SKM-1 (cell line): ENCODE data around the gene MAGI1.
"Not testable (repeated sequence)": the region's sequence is repeated elsewhere in the genome, so short reads cannot be mapped to it uniquely, and the experiment has no call there.

Experiments used
- DNase-seq: peaks from one replicate; lab custom pipeline; 2025; ENCODE audit not compliant: unreplicated experiment; lab: John Stamatoyannopoulos, UW

Gene MAGI1

GRCh38 chr3:65880350-65880749 lies 158.4 kb downstream of the MAGI1 start:
- no peak for DNase-seq

GRCh38 chr3:65879372-65879771 lies 159.3 kb downstream of the MAGI1 start:
- no peak for DNase-seq

- DNase-seq: no peak
Observed at GRCh38 chr3:65878831-65879230, 159.9 kb downstream of the MAGI1 start.

GRCh38 chr3:65877160-65877559 lies 161.6 kb downstream of the MAGI1 start:
- no peak for DNase-seq

- no peak for DNase-seq
Observed at GRCh38 chr3:65876028-65876420, 162.7 kb downstream of the MAGI1 start.

GRCh38 chr3:65875393-65876027 lies 163.2 kb downstream of the MAGI1 start:
- DNase-seq: peak; percentile 67

GRCh38 chr3:65873869-65874268 lies 164.8 kb downstream of the MAGI1 start:
- DNase-seq: no peak

GRCh38 chr3:65873028-65873427 lies 165.7 kb downstream of the MAGI1 start:
- DNase-seq: no peak

- DNase-seq: no peak
Observed at GRCh38 chr3:65871305-65872141, 167.2 kb downstream of the MAGI1 start.

- no peak for DNase-seq
Observed at GRCh38 chr3:65869798-65870197, 168.9 kb downstream of the MAGI1 start.

- DNase-seq: no peak
Observed at GRCh38 chr3:65867463-65868210, 171.1 kb downstream of the MAGI1 start.

GRCh38 chr3:65864357-65864904 lies 174.3 kb downstream of the MAGI1 start:
- no peak for DNase-seq

- no peak for DNase-seq
Observed at GRCh38 chr3:65861718-65862117, 177.0 kb downstream of the MAGI1 start.

GRCh38 chr3:65859612-65860011 lies 179.1 kb downstream of the MAGI1 start:
- not testable (repeated sequence) for DNase-seq

- no peak for DNase-seq
Observed at GRCh38 chr3:65858749-65859148, 180.0 kb downstream of the MAGI1 start.

- DNase-seq: no peak
Observed at GRCh38 chr3:65857327-65857726, 181.4 kb downstream of the MAGI1 start.

GRCh38 chr3:65856907-65857306 lies 181.8 kb downstream of the MAGI1 start:
- no peak for DNase-seq

- DNase-seq: no peak
Observed at GRCh38 chr3:65855370-65856100, 183.2 kb downstream of the MAGI1 start.

GRCh38 chr3:65854606-65855304 lies 184.0 kb downstream of the MAGI1 start:
- DNase-seq: no peak

- DNase-seq: no peak
Observed at GRCh38 chr3:65851827-65852226, 186.9 kb downstream of the MAGI1 start.
